ENCODE measurements around the gene RBP5.

- TF ChIP-seq CTCF (IDR thresholded peaks at IDR 0.05 in 2 of 3, conservative IDR thresholded peaks at IDR 0.05 in 1 of 3; ENCODE audit: insufficient read depth in 2 of 3, low read depth in 1 of 3, low read length in 3 of 3) (no peak), TEAD2 (tag; IDR thresholded peaks at IDR 0.05) (no peak)
Measured at GRCh38 chr12:7089196-7089871, 39.4 kb downstream of the RBP5 start.
